Subcutaneous adipose tissue (tissue), 4 donors: ENCODE measurements around the gene NAA80. TPM values are rescaled to one million over a fixed set of nuclear protein-coding genes. Genes with fewer than 3 reads are reported as not detected.

Experiments
- CTCF ChIP-seq: fragments of 450-650 bp; IDR thresholded peaks from one replicate; pipeline ENCODE4 v1.5.1; 2016; ENCODE audit warnings: low read depth, mild to moderate bottlenecking, control low read depth, antibody characterized with exemption, moderate library complexity
- total RNA-seq, 4 donors: library from RNA; depleted of rRNA; stranded (reverse); fragments of >200 nt; gene quantifications; one replicate each; pipeline ENCODE4 v1.1.0, GENCODE V29; 2016

Gene NAA80
- total RNA-seq, 4 donors from 2014 or later, result 5.2 to 10.4 (median 6.6) TPM

GRCh38 chr3:50263478-50264382 lies 35.5 kb downstream of the NAA80 start:
- no peak for TF ChIP-seq CTCF

DNA sequence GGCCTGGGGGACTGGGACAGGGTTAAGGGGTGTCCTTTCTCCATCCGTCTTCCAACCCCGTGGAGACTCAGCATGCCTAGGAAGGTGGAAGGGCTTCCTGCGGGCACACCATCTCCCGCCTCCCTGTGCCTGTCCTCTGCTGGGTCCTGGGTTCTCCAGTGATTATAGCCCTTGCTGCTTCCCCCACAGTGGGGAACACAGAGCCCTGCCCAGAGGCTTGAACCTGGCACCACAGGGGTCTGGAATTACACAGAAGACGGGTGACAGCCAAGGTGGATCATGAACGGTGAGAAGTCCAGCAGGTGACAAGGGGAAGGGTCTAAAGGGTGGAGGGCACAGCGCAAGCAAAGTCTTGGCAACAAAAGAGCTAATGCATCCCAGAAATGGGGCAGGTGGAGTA lies 36.4 kb downstream of the NAA80 start:
- TF ChIP-seq CTCF, result no peak

DNA sequence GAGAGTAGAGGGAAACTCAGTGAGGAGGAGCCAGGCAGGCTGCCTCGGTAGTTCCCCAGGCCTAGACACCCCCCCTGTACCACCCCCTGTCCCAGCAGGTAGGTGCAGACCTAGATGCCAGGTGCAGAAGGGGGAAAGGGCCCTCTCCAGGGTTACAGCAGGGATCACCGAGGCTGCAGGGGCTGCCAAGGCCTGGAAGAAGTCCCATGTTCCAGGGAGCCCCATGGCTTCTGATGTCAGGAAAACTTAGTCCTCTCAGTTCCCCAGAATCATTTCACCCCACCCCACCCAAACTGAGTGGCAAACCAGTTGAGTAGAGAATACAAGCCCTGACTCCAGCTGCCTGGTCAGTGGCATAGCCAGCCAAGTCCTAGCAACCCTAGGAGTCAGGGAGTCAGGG lies 37.7 kb downstream of the NAA80 start:
- TF ChIP-seq CTCF, result no peak

- no peak for TF ChIP-seq CTCF
Measured at GRCh38 chr3:50260942-50261441, 38.2 kb downstream of the NAA80 start.

GRCh38 chr3:50260027-50260941 lies 38.9 kb downstream of the NAA80 start:
- no peak for TF ChIP-seq CTCF

DNA sequence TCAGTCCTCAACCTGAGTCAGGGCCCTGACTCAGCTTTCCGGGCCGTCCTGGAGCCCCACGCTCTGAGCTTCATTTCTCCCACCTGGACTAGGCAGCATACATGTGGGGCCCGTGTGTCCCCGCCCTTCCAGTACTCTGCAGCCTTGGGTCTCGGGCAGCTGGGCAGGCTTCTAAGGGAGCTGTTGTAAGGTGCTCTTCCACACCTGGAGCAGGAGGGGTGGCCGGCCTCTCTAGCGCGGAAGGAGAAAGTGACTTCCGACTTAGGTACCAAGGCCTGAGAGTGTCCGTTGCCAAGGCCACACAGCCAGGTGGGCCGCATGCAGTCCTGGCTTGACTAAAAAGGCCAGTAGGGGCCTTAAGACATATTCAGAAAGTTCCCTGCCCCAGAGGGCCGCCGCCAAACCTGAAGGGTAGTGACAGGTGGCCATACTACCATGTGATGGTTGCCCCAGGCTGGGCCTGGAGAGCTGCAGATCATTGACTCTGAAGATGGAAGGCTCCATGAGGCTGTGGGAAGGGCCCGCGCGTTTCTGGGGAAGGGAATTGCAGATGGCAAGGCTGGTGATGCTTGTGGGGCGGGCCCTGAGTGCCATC lies 39.7 kb downstream of the NAA80 start:
- no peak for TF ChIP-seq CTCF
